PC-3 (cell line): Measurements from ENCODE around the gene PDK1. TPM values are rescaled to one million over a fixed set of nuclear protein-coding genes. Genes with fewer than 3 reads are reported as not detected.

Experiments used
- ATAC-seq: fragments of 200-7000 bp; cut with Tn5 transposase; 2 replicates; pipeline ENCODE4 v1.9.1; 2020; ENCODE audit warnings: mild to moderate bottlenecking, moderate library complexity
- BruUV-seq: library from RNA; stranded (reverse); fragments of 400-500 nt; replicated peaks from 2 replicates; lab custom pipeline; 2021; lab: Mats Ljungman, UMichigan
- CTCF ChIA-PET: fragments of 300-600 bp; sonication (Branson Sonifier 250); formaldehyde crosslinking; loops from one replicate; lab custom pipeline; 2022; ENCODE audit warnings: antibody characterized with exemption; lab: Charles Lee
- POLR2A ChIA-PET: fragments of 300-600 bp; sonication (Branson Sonifier 250); formaldehyde crosslinking; loops from one replicate; lab custom pipeline; 2022; ENCODE audit warnings: antibody characterized with exemption; ENCODE audit not compliant: unreplicated experiment; lab: Charles Lee
- DNase-seq: peaks from one replicate; pipeline ENCODE4 v3.0.0-alpha.2; 2015
- H2AFZ ChIP-seq: fragments of 300-600 bp; sonication (generic); 2 replicates; pipeline ENCODE4 v1.6.0; 2016; ENCODE audit warnings: antibody characterized with exemption, low read length
- H3F3A ChIP-seq: fragments of 300-600 bp; sonication (generic); one replicate; pipeline ENCODE4 v1.6.0; 2017; ENCODE audit warnings: antibody characterized with exemption, low read length, control low read depth, mild to moderate bottlenecking; ENCODE audit not compliant: unreplicated experiment
- H3K27ac ChIP-seq: fragments of 300-600 bp; sonication (generic); 2 replicates; pipeline ENCODE4 v1.5.1; 2016; ENCODE audit warnings: mild to moderate bottlenecking, low read length
- H3K27me3 ChIP-seq: fragments of 300-600 bp; sonication (generic); 2 replicates; pipeline ENCODE4 v1.6.1; 2016; ENCODE audit warnings: low read length, mixed read lengths
- H3K36me3 ChIP-seq: fragments of 300-600 bp; sonication (generic); 2 replicates; pipeline ENCODE4 v1.6.1; 2016; ENCODE audit warnings: low read depth, mixed run types, low read length, mixed read lengths
- H3K4me1 ChIP-seq: fragments of 300-600 bp; sonication (generic); 2 replicates; pipeline ENCODE4 v1.5.1; 2016; ENCODE audit warnings: low read length; ENCODE audit not compliant: insufficient read depth
- H3K4me2 ChIP-seq: fragments of 300-600 bp; sonication (generic); 2 replicates; pipeline ENCODE4 v1.6.0; 2016; ENCODE audit warnings: low read length
- H3K4me3 ChIP-seq: fragments of 300-600 bp; sonication (generic); 2 replicates; pipeline ENCODE4 v1.5.1; 2016; ENCODE audit warnings: mild to moderate bottlenecking, low read length, mixed read lengths
- H3K79me2 ChIP-seq: fragments of 300-600 bp; sonication (generic); 2 replicates; pipeline ENCODE4 v1.6.1; 2017; ENCODE audit warnings: low read length, mixed read lengths
- H3K9ac ChIP-seq: fragments of 300-600 bp; sonication (generic); 2 replicates; pipeline ENCODE4 v1.6.0; 2016; ENCODE audit warnings: mild to moderate bottlenecking, low read length
- H3K9me2 ChIP-seq: fragments of 300-600 bp; sonication (generic); replicated peaks from 2 replicates; pipeline ENCODE4 v1.6.1; 2016; ENCODE audit warnings: mixed run types, low read length, mixed read lengths
- H3K9me3 ChIP-seq: fragments of 300-600 bp; sonication (generic); 2 replicates; pipeline ENCODE4 v1.6.1; 2016; ENCODE audit warnings: low read length, mixed read lengths
- H4K20me1 ChIP-seq: fragments of 300-600 bp; sonication (generic); 2 replicates; pipeline ENCODE4 v1.6.1; 2016; ENCODE audit warnings: low read length, mixed read lengths
- CTCF ChIP-seq: fragments of 300-600 bp; sonication (generic); conservative IDR thresholded peaks from 2 replicates; pipeline ENCODE4 v1.5.1; 2017; ENCODE audit warnings: antibody characterized with exemption, low read depth, mild to moderate bottlenecking, low read length
- EZH2 ChIP-seq: fragments of 300-600 bp; sonication (generic); IDR thresholded peaks from one replicate; pipeline ENCODE4 v1.6.1; 2017; ENCODE audit warnings: antibody characterized with exemption, mild to moderate bottlenecking, low read length; ENCODE audit not compliant: unreplicated experiment
- EZH2phosphoT487 ChIP-seq: fragments of 300-600 bp; sonication (generic); IDR thresholded peaks from 2 replicates; pipeline ENCODE4 v1.6.1; 2018; ENCODE audit warnings: mild to moderate bottlenecking, antibody characterized with exemption, low read length, borderline replicate concordance
- intact Hi-C: fragments of 100-400 bp; cut with micrococcal nuclease; formaldehyde crosslinking; loops from 2 replicates; pipeline ENCODE4 v1.9.0; 2023
- total RNA-seq: library from RNA; depleted of rRNA; stranded (reverse); fragments of >200 nt; gene quantifications from 2 replicates; pipeline ENCODE4 v1.2.3, GENCODE V29; 2014; rRNA removed

The PDK1 gene
- total RNA-seq, 1 experiment from 2014 or later: 45.8 TPM

- ATAC-seq: peak; percentile 72
- CTCF ChIA-PET: interaction anchor here (0.5 to 0.9 kb wide), 3 partner anchors 55 to 1072 kb away, joined by 3 read pairs; no protein-coding TSS in a partner anchor
- H2AFZ ChIP-seq: peak overlapping the region; percentile 10; the same call in 1 of the 2 replicates
These were observed 100.1 kb downstream of the PDK1 start for GRCh38 chr2:172655838-172656573.

More at GRCh38 chr2:172655838-172656573, 100.1 kb downstream of the PDK1 start:
- POLR2A ChIA-PET: no interaction called here
- Histone ChIP-seq H3K9me3 (peaks cover 5% of the 10 kb centered on the region; the same call in 1 of the 2 replicates), H3F3A (peaks cover 10% of the 10 kb centered on the region), H3K27ac (peak overlapping the region; percentile 99), H3K27me3 (no peaks in the 10 kb centered on the region), H3K36me3 (no peaks in the 10 kb centered on the region; the same call in 1 of the 2 replicates), H3K4me3 (peak overlapping the region; percentile 41), H3K9me2 (no peaks in the 10 kb centered on the region), H4K20me1 (no peaks in the 10 kb centered on the region), H3K4me1 (peaks cover 21% of the 10 kb centered on the region), H3K4me2 (peak overlapping the region; percentile 70), H3K79me2 (no peaks in the 10 kb centered on the region), H3K9ac (peak overlapping the region; percentile 86)
- intact Hi-C loops: loop anchor here (5.0 kb wide), 2 partner anchors 34 to 41 kb away; no protein-coding TSS in a partner anchor
- DNase-seq: peak; percentile 70
- BruUV-seq: no TSS peak
- TF ChIP-seq EZH2 (no peak), CTCF (no peak), EZH2phosphoT487 (no peak)

Other genes with a start within 250 kb of the PDK1 start
- gene ITGA6, start 128.5 kb upstream of the PDK1 start, total RNA-seq: 181 and 204 TPM in 2 replicates
- gene RAPGEF4, start 179.8 kb downstream of the PDK1 start, total RNA-seq: 0.87 and 2.1 TPM in 2 replicates